A673 (cell line): ENCODE measurements around the gene ALDH3B1. TPM values are rescaled to one million over a fixed set of nuclear protein-coding genes. Genes with fewer than 3 reads are reported as not detected.

Source experiments
- BruUV-seq: library from RNA; stranded (reverse); fragments of 400-500 nt; replicated peaks from 2 replicates; lab custom pipeline; 2021; lab: Mats Ljungman, UMichigan
- CTCF ChIA-PET: fragments of 300-600 bp; sonication (Branson Sonifier 250); formaldehyde crosslinking; loops from one replicate; lab custom pipeline; 2022; ENCODE audit warnings: antibody characterized with exemption; lab: Charles Lee
- POLR2A ChIA-PET: fragments of 300-600 bp; sonication (Branson Sonifier 250); formaldehyde crosslinking; loops from one replicate; lab custom pipeline; 2022; ENCODE audit warnings: antibody characterized with exemption; ENCODE audit not compliant: low non-redundant PET; lab: Charles Lee
- DNase-seq: peaks from one replicate; pipeline ENCODE4 v3.0.0-alpha.2; 2015; ENCODE audit warnings: low spot score
- H3K27ac ChIP-seq: fragments of 200-600 bp; sonication (generic); 2 replicates; pipeline ENCODE4 v1.5.1; 2016; ENCODE audit warnings: mixed run types, low read depth, mild to moderate bottlenecking, mixed read lengths, antibody characterized with exemption, low read length; ENCODE audit not compliant: poor library complexity, severe bottlenecking
- H3K27me3 ChIP-seq: fragments of 200-600 bp; sonication (generic); replicated peaks from 2 replicates; pipeline ENCODE4 v1.6.1; 2017; ENCODE audit warnings: mixed run types, low read depth, mild to moderate bottlenecking, mixed read lengths, antibody characterized with exemption, low read length; ENCODE audit not compliant: insufficient read depth, poor library complexity
- H3K36me3 ChIP-seq: fragments of 200-600 bp; sonication (generic); 2 replicates; pipeline ENCODE4 v1.6.1; 2016; ENCODE audit warnings: mixed run types, mild to moderate bottlenecking, mixed read lengths, antibody characterized with exemption, low read length; ENCODE audit not compliant: insufficient read depth, poor library complexity, severe bottlenecking
- H3K4me1 ChIP-seq: fragments of 200-600 bp; sonication (generic); 2 replicates; pipeline ENCODE4 v1.6.1; 2017; ENCODE audit warnings: mixed run types, mild to moderate bottlenecking, mixed read lengths, antibody characterized with exemption, low read length; ENCODE audit not compliant: insufficient read depth, poor library complexity, severe bottlenecking
- H3K4me3 ChIP-seq: fragments of 200-600 bp; sonication (generic); 2 replicates; pipeline ENCODE4 v1.5.1; 2016; ENCODE audit warnings: low read depth, mixed run types, mild to moderate bottlenecking, mixed read lengths, low read length; ENCODE audit not compliant: poor library complexity, severe bottlenecking
- H3K9me3 ChIP-seq: fragments of 200-600 bp; sonication (generic); 2 replicates; pipeline ENCODE4 v1.6.1; 2016; ENCODE audit warnings: mixed run types, low read depth, mild to moderate bottlenecking, mixed read lengths, antibody characterized with exemption, low read length; ENCODE audit not compliant: poor library complexity, severe bottlenecking
- CTCF ChIP-seq: fragments of 300-800, 200-600 bp; sonication (generic); conservative IDR thresholded peaks from 2 replicates; pipeline ENCODE4 v1.5.1; 2017; ENCODE audit warnings: low read depth, mild to moderate bottlenecking, antibody characterized with exemption, low read length, moderate library complexity, mixed read lengths
- EZH2 ChIP-seq: fragments of 200-600 bp; sonication (generic); IDR thresholded peaks from 2 replicates; pipeline ENCODE4 v1.6.1; 2017; ENCODE audit warnings: borderline replicate concordance, low read depth, mild to moderate bottlenecking, mixed read lengths, antibody characterized with exemption, low read length; ENCODE audit not compliant: poor library complexity, severe bottlenecking
- intact Hi-C: fragments of 100-400 bp; cut with micrococcal nuclease; formaldehyde crosslinking; loops from one replicate; pipeline ENCODE4 v1.10.0; 2022; ENCODE audit not compliant: unreplicated experiment
- total RNA-seq: library from RNA; stranded (reverse); gene quantifications from 2 replicates; pipeline ENCODE4 v1.2.3, GENCODE V29; 2021

The ALDH3B1 gene
- total RNA-seq, 1 experiment from 2014 or later = not detected

DNA sequence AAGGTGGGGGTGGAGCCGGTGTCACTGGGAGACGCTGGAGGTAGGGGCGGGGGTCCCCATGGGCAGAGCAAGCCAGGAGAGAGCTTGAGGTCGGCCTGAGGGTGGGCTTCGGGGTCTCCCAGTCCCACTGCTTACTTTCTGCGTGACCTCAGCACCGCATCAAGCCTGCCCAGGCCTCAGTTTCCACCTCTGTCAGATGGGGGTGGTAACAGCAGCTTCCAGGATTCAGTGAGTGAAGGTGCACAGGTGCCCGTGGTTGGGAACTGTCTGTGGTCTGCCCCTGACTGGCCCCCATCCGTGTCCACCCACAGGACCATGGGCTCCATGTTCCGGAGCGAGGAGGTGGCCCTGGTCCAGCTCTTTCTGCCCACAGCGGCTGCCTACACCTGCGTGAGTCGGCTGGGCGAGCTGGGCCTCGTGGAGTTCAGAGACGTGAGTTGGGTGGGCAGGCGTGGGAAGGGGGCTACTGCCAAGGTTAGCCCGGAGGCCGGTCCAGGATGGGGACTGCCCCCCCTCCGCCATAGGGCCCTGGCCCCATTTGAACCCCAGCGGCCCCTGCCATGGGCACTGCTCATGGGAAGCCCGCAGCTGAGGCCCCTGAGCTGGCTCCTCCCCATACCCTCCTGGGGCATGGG lies 30.9 kb downstream of the ALDH3B1 start:
- no peaks in the 10 kb centered on the region for H3K36me3 ChIP-seq
- peak overlapping the region; percentile 72 for H3K27ac ChIP-seq
- POLR2A ChIA-PET = no interaction called here
- intact Hi-C loops = no loop called here
- no TSS peak for BruUV-seq
- no peaks in the 10 kb centered on the region for H3K9me3 ChIP-seq
- CTCF ChIA-PET = no interaction called here
- H3K27me3 ChIP-seq = no peaks in the 10 kb centered on the region
- no peak for DNase-seq
- H3K4me3 ChIP-seq = peak overlapping the region; percentile 29
- H3K4me1 ChIP-seq = peaks cover 26% of the 10 kb centered on the region
- no peak for TF ChIP-seq EZH2
- TF ChIP-seq CTCF = no peak

DNA sequence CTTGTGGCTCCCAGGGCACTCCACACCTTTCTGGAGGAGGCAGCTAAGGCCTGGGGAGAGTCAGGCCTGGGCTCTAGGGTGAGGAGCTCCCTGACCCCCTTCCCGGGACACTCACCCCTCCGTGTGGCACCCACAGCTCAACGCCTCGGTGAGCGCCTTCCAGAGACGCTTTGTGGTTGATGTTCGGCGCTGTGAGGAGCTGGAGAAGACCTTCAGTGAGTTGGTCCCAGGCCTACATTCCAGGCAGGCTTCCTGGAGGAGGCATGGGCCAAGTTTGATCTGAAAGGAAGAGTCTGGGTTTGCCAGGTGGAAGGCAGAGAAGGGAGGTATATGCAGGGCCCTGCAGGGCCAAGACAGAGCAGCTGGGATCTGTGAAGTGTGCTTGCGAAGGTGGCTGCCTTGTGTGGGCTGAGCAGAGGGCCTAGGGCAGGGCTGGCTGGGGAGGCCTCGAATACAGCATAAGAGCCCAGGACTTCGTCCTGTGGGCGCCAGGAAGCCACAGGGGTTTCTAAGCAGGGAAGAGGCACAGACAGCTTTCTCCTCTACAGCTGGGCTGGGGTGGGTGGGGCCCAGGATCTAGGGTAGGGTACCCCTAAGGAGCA lies 31.6 kb downstream of the ALDH3B1 start:
- intact Hi-C loops = no loop called here
- H3K4me1 ChIP-seq = peaks cover 26% of the 10 kb centered on the region
- H3K27me3 ChIP-seq = no peaks in the 10 kb centered on the region
- H3K9me3 ChIP-seq = no peaks in the 10 kb centered on the region
- TF ChIP-seq EZH2 (no peak), CTCF (no peak)
- no TSS peak for BruUV-seq
- ChIA-PET CTCF (interaction anchor here (0.6 kb wide), 1 partner anchor 194 kb away, joined by 7 read pairs; no protein-coding TSS in a partner anchor), POLR2A (no interaction called here)
- no peaks in the 10 kb centered on the region for H3K36me3 ChIP-seq
- H3K27ac ChIP-seq = no peak overlapping the region
- DNase-seq = no peak
- H3K4me3 ChIP-seq = no peak overlapping the region

DNA sequence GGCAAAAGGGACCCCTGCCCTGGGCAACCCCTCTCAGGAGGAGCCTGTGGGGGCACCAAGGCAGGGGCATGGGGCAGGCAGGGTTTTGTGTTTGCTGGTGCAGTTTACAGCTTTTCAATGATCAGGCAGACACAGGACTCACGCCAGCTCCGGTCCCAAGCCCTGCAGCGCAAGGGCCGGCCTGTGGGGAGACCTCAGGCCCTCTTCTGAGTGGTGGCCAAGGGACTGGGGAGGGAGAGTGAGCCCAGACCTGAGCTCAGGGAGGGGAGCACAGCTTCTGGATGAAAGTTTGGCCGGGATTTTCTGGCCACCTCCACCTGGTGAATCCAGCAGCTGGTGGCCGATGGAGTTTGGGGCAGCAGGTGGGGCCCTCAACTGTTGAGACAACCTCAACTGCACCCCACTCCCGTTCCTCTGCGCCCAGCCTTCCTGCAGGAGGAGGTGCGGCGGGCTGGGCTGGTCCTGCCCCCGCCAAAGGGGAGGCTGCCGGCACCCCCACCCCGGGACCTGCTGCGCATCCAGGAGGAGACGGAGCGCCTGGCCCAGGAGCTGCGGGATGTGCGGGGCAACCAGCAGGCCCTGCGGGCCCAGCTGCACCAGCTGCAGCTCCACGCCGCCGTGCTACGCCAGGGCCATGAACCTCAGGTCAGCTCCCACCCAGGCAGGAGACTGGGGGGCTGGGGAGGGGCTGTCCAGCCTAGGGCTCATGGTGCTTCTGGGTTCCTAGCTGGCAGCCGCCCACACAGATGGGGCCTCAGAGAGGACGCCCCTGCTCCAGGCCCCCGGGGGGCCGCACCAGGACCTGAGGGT lies 32.3 kb downstream of the ALDH3B1 start:
- BruUV-seq = no TSS peak
- Histone ChIP-seq H3K9me3 (no peaks in the 10 kb centered on the region), H3K27me3 (no peaks in the 10 kb centered on the region), H3K36me3 (no peaks in the 10 kb centered on the region), H3K27ac (no peak overlapping the region), H3K4me3 (no peak overlapping the region), H3K4me1 (peaks cover 26% of the 10 kb centered on the region)
- ChIA-PET CTCF (interaction anchor here (0.5 to 0.6 kb wide), 2 partner anchors 167 to 195 kb away, joined by 3 to 7 read pairs; no protein-coding TSS in a partner anchor), POLR2A (no interaction called here)
- TF ChIP-seq EZH2 = no peak
- TF ChIP-seq CTCF = no peak
- intact Hi-C loops = no loop called here
- no peak for DNase-seq
